Liver (tissue), 9 donors: ENCODE results near the gene MCF2L. TPM values are rescaled to one million over a fixed set of nuclear protein-coding genes. Genes with fewer than 3 reads are reported as not detected.

Experiments used
- DNase-seq: peaks from one replicate; pipeline ENCODE4 v3.0.0-alpha.2; 2017; ENCODE audit warnings: low spot score
- H3K27ac ChIP-seq, 2 donors: one replicate each; pipeline ENCODE4 v1.7.0; 2013; ENCODE audit warnings: inconsistent platforms in 2 of 2, low read length in 2 of 2, control low read depth in 1 of 2, low read depth in 1 of 2, mild to moderate bottlenecking in 1 of 2
- H3K27me3 ChIP-seq, 4 donors: one replicate each; pipeline versions ENCODE4 v1.6.1 to v1.7.0; 2013; ENCODE audit warnings: low read length in 3 of 4, inconsistent platforms in 1 of 4, mild to moderate bottlenecking in 1 of 4, moderate library complexity in 1 of 4; ENCODE audit not compliant: control insufficient read depth in 4 of 4, insufficient read depth in 4 of 4
- H3K36me3 ChIP-seq, 4 donors: one replicate each; pipeline versions ENCODE4 v1.6.1 to v1.7.0; 2013; ENCODE audit warnings: low read length in 3 of 4, mild to moderate bottlenecking in 3 of 4, low read depth in 1 of 4, moderate library complexity in 1 of 4; ENCODE audit not compliant: control insufficient read depth in 4 of 4, insufficient read depth in 3 of 4
- H3K4me1 ChIP-seq, 4 donors: one replicate each; pipeline versions ENCODE4 v1.6.1 to v1.7.0; 2013; ENCODE audit warnings: low read length in 3 of 4, mild to moderate bottlenecking in 3 of 4, moderate library complexity in 1 of 4; ENCODE audit not compliant: control insufficient read depth in 4 of 4, insufficient read depth in 4 of 4
- H3K4me3 ChIP-seq, 3 donors: one replicate each; pipeline versions ENCODE4 v1.6.1 to v1.7.0; 2013; ENCODE audit warnings: low read length in 3 of 3, control low read depth in 1 of 3, low read depth in 1 of 3, mild to moderate bottlenecking in 1 of 3
- H3K9ac ChIP-seq, 2 donors: one replicate each; pipeline ENCODE4 v1.7.0; 2013; ENCODE audit warnings: low read length in 2 of 2, mild to moderate bottlenecking in 2 of 2, moderate library complexity in 2 of 2, control low read depth in 1 of 2, low read depth in 1 of 2
- H3K9me3 ChIP-seq, 4 donors: one replicate each; pipeline versions ENCODE4 v1.6.1 to v1.7.0; 2013; ENCODE audit warnings: low read length in 3 of 4; ENCODE audit not compliant: control insufficient read depth in 4 of 4
- ATF3 ChIP-seq: IDR thresholded peaks from 2 replicates; pipeline ENCODE4 v1.6.1; 2016; ENCODE audit warnings: antibody characterized with exemption
- CTCF ChIP-seq: fragments of 150-350 bp; IDR thresholded peaks from 2 replicates; pipeline ENCODE4 v1.5.1; 2017; ENCODE audit warnings: improper control_type of control experiment, low read depth, low read length; ENCODE audit not compliant: missing input control
- EGR1 ChIP-seq, 2 donors: IDR thresholded peaks; 2 replicates each; pipeline ENCODE4 v1.6.1; 2016 to 2018; ENCODE audit warnings: antibody characterized with exemption in 2 of 2, low read depth in 2 of 2
- FOXA1 ChIP-seq: IDR thresholded peaks from 2 replicates; pipeline ENCODE4 v1.6.1; 2016; ENCODE audit warnings: antibody characterized with exemption
- FOXA2 ChIP-seq: IDR thresholded peaks from 2 replicates; pipeline ENCODE4 v1.6.1; 2016; ENCODE audit warnings: antibody characterized with exemption
- GABPA ChIP-seq, 2 donors: IDR thresholded peaks in 1 of 2; conservative IDR thresholded peaks in 1 of 2; 2 replicates each; pipeline ENCODE4 v1.6.1; 2016; ENCODE audit warnings: antibody characterized with exemption in 2 of 2, mild to moderate bottlenecking in 1 of 2, moderate library complexity in 1 of 2
- HNF4A ChIP-seq, 2 donors: conservative IDR thresholded peaks; 2 replicates each; pipeline ENCODE4 v1.6.1; 2016; ENCODE audit warnings: antibody characterized with exemption in 2 of 2, mild to moderate bottlenecking in 2 of 2
- HNF4G ChIP-seq: IDR thresholded peaks from 2 replicates; pipeline ENCODE4 v1.6.1; 2016; ENCODE audit warnings: antibody characterized with exemption
- JUND ChIP-seq, 2 donors: IDR thresholded peaks; 2 replicates each; pipeline ENCODE4 v1.6.1; 2016; ENCODE audit warnings: antibody characterized with exemption in 2 of 2
- MAX ChIP-seq: IDR thresholded peaks from 2 replicates; pipeline ENCODE4 v1.6.1; 2016; ENCODE audit warnings: antibody characterized with exemption
- NR2F2 ChIP-seq: IDR thresholded peaks from 2 replicates; pipeline ENCODE4 v1.6.1; 2016; ENCODE audit warnings: antibody characterized with exemption
- RAD21 ChIP-seq, 2 donors: IDR thresholded peaks; 2 replicates each; pipeline ENCODE4 v1.6.1; 2016; ENCODE audit warnings: antibody characterized with exemption in 2 of 2, mild to moderate bottlenecking in 2 of 2
- REST ChIP-seq: IDR thresholded peaks from 2 replicates; pipeline ENCODE4 v1.6.1; 2016; ENCODE audit warnings: antibody characterized with exemption, mild to moderate bottlenecking
- RXRA ChIP-seq, 2 donors: IDR thresholded peaks; 2 replicates each; pipeline ENCODE4 v1.6.1; 2017 to 2018; ENCODE audit warnings: antibody characterized with exemption in 2 of 2, mild to moderate bottlenecking in 1 of 2
- SP1 ChIP-seq: IDR thresholded peaks from 2 replicates; pipeline ENCODE4 v1.6.1; 2018; ENCODE audit warnings: antibody characterized with exemption, mild to moderate bottlenecking
- TAF1 ChIP-seq: conservative IDR thresholded peaks from 2 replicates; pipeline ENCODE4 v1.6.1; 2016; ENCODE audit warnings: antibody characterized with exemption, mild to moderate bottlenecking
- YY1 ChIP-seq: IDR thresholded peaks from 2 replicates; pipeline ENCODE4 v1.6.1; 2016; ENCODE audit warnings: antibody characterized with exemption, mild to moderate bottlenecking
- WGBS: extraction: QIAGEN DNeasy Blood & Tissue Kit; methylation state at CpG from one replicate; pipeline ENCODE4 v1.1.7; 2013; 5-methylcytosine and 5-hydroxymethylcytosine counted together
- polyA plus RNA-seq, 2 donors: library from polyadenylated mRNA; stranded (reverse) in 1 of 2; unstranded in 1 of 2; fragments of 200-250 nt in 1 of 2; fragments of >200 nt in 1 of 2; fragmentation: Nextera tagmentation in 1 of 2; extraction: Ambion mirVana in 1 of 2; gene quantifications; one replicate each; pipeline versions ENCODE4 v1.2.1 to v1.2.3, GENCODE V29; 2013 to 2015
- total RNA-seq, 2 donors: library from RNA; depleted of rRNA; stranded (reverse); fragments of >200 nt; gene quantifications; one replicate each; pipeline ENCODE4 v1.2.3, GENCODE V29; 2014
- TF ChIP-seq, protein P1 (sequence below): IDR thresholded peaks from 2 replicates; pipeline ENCODE4 v1.6.1; 2016; ENCODE audit warnings: antibody characterized with exemption
- donor health status: healthy.
- donor health status: healthy.
- donor health status: healthy.
- donor health status: healthy.
- donor health status: healthy.

MCF2L gene
- total and polyA plus RNA-seq, 4 donors = 2.9 to 12.8 (median 7.1) TPM

DNA sequence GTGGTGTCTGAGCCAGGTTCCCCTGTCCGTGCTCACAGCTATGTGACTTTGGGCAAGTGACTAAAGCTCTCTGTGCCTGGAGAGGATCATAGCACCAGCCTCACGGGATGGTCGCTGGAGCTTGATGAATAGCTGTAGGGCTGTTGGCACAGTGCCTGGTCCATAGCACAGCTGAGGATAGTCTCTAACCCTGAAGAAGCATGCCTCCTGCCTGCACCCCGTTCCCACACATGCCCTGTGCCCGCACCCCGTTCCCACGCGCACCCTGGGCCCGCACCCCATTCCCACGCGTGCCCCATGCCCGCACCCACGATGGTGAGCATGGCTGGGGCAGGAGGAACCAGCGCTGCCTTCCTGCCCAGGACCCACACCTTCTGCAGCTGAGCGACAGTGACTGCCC is 72.9 kb downstream of the MCF2L start:
- no peak overlapping the region for H3K4me3 ChIP-seq
- no peak overlapping the region for H3K9ac ChIP-seq
- DNase-seq = no peak
- no peak for TF ChIP-seq SP1
- TF ChIP-seq YY1 = no peak
- TF ChIP-seq REST = no peak
- TF ChIP-seq RXRA (IDR thresholded peaks at IDR 0.05) = no peak
- no peak for TF ChIP-seq GABPA (IDR thresholded peaks at IDR 0.05 in 1 of 2, conservative IDR thresholded peaks at IDR 0.05 in 1 of 2)
- no peak for TF ChIP-seq FOXA2
- no peak for TF ChIP-seq CTCF
- TF ChIP-seq ATF3 = no peak
- TF ChIP-seq TAF1 = no peak
- TF ChIP-seq JUND (IDR thresholded peaks at IDR 0.05) = no peak
- TF ChIP-seq HNF4G = no peak
- TF ChIP-seq EGR1 (IDR thresholded peaks at IDR 0.05; ENCODE audit: low read depth in 2 of 2) = no peak
- no peak for TF ChIP-seq HNF4A (conservative IDR thresholded peaks at IDR 0.05)
- no peak for TF ChIP-seq RAD21 (IDR thresholded peaks at IDR 0.05)
- no peak for TF ChIP-seq MAX
- TF ChIP-seq NR2F2 = no peak
- TF ChIP-seq, protein P1, sequence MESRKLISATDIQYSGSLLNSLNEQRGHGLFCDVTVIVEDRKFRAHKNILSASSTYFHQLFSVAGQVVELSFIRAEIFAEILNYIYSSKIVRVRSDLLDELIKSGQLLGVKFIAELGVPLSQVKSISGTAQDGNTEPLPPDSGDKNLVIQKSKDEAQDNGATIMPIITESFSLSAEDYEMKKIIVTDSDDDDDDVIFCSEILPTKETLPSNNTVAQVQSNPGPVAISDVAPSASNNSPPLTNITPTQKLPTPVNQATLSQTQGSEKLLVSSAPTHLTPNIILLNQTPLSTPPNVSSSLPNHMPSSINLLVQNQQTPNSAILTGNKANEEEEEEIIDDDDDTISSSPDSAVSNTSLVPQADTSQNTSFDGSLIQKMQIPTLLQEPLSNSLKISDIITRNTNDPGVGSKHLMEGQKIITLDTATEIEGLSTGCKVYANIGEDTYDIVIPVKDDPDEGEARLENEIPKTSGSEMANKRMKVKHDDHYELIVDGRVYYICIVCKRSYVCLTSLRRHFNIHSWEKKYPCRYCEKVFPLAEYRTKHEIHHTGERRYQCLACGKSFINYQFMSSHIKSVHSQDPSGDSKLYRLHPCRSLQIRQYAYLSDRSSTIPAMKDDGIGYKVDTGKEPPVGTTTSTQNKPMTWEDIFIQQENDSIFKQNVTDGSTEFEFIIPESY = no peak
- TF ChIP-seq FOXA1 = no peak
- no peaks in the 10 kb centered on the region for H3K9me3 ChIP-seq
- H3K27me3 ChIP-seq = no peaks in the 10 kb centered on the region
- WGBS = 95% methylated on average over 15 of the region's 15 CpGs
- no peaks in the 10 kb centered on the region for H3K4me1 ChIP-seq
- peaks cover 0 to 14% (median 3%) of the 10 kb centered on the region in 4 donors for H3K36me3 ChIP-seq
- no peak overlapping the region for H3K27ac ChIP-seq
